ENCODE measurements around the gene RAMACL.

The RAMACL gene

GRCh38 chr6:166533205-166533824 is 53.2 kb downstream of the RAMACL start:
- no peak for TF ChIP-seq CTCF (IDR thresholded peaks at IDR 0.05; ENCODE audit: low read length, missing control alignments)
- no peak overlapping the region for H3K4me3 ChIP-seq (replicated peaks; ENCODE audit: low read depth, low read length)
- DNase-seq (ENCODE audit: low read depth) = no peak

All from fibroblast of pulmonary artery (primary cell).